ENCODE data around the gene SUPT5H.

DNA sequence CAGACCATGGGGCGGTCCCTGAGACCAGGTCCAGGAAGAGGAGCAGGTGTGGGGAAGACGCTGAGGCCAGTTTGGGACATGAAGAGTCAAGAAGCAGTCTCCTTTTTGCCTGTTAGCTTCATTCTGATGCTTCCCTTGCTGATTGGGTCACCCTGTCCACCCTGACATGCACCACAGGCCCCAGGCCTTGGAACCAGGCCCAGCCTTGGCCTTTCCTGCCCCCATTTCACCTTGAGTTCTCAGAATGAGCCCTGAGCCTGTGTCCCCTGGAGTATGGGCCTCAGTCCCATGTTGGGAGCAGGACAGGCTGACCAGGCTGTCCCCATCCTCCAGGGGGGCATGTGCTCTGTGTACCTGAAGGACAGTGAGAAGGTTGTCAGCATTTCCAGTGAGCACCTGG lies 30.4 kb downstream of the SUPT5H start:
- TF ChIP-seq, protein P1, sequence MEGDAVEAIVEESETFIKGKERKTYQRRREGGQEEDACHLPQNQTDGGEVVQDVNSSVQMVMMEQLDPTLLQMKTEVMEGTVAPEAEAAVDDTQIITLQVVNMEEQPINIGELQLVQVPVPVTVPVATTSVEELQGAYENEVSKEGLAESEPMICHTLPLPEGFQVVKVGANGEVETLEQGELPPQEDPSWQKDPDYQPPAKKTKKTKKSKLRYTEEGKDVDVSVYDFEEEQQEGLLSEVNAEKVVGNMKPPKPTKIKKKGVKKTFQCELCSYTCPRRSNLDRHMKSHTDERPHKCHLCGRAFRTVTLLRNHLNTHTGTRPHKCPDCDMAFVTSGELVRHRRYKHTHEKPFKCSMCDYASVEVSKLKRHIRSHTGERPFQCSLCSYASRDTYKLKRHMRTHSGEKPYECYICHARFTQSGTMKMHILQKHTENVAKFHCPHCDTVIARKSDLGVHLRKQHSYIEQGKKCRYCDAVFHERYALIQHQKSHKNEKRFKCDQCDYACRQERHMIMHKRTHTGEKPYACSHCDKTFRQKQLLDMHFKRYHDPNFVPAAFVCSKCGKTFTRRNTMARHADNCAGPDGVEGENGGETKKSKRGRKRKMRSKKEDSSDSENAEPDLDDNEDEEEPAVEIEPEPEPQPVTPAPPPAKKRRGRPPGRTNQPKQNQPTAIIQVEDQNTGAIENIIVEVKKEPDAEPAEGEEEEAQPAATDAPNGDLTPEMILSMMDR (IDR thresholded peaks at IDR 0.05) = no peak
- TF ChIP-seq POLR2A (IDR thresholded peaks at IDR 0.05) = no peak

Measured in esophagus squamous epithelium (tissue), 4 donors.